ENCODE results near the gene NEK1. TPM values are rescaled to one million over a fixed set of nuclear protein-coding genes. Genes with fewer than 3 reads are reported as not detected.

NEK1 gene
- total RNA-seq, 2 experiments from 2014 or later: 7.4 to 26.2 TPM

DNA sequence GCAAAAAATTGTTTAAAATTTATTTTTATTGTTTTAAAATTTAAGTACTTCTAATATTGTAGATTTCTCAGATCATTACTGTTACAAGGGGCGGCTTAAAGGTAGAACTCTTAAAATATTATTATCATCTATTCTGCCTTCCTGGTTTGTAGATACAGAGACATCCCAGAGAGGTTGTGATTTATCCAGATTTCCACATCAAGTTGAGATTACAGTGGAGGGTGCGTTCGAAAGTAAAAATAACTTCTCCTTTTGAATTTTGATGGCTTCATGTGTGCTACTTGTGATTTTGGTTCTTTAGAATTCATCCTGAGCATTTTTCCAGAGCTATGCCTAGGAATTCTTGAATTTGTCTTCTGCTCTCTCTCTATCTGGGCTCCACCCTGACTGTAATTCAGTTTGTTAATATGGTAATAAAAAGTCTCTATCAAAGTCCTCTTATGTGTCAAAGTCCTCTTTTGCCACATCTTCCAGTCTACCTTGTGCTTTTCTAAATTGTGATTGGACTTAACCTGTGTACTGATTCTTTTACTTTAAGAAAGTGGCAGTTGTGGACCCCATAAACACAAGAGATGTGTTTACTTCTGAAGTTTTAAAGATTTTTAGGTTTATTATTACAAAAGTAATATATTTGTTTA is 45.2 kb upstream of the NEK1 start:
- Histone ChIP-seq H3K4me3 (ENCODE audit: low read depth, low read length, poor library complexity, severe bottlenecking) (no peak overlapping the region), H3K36me3 (ENCODE audit: insufficient read depth, low read length) (peaks cover 20% of the 10 kb centered on the region), H2AFZ (ENCODE audit: low read length) (no peak overlapping the region), H3K9me3 (ENCODE audit: low read length) (peaks cover 5% of the 10 kb centered on the region; the same call in 1 of the 2 replicates), H3K27ac (ENCODE audit: low read depth, low read length, poor library complexity, severe bottlenecking) (no peak overlapping the region), H3K79me2 (ENCODE audit: insufficient read depth, low read depth, low read length) (peaks cover 89% of the 10 kb centered on the region), H3K4me2 (ENCODE audit: low read length) (no peak overlapping the region), H3K9me2 (ENCODE audit: insufficient read depth, low read length) (no peaks in the 10 kb centered on the region), H4K20me1 (ENCODE audit: insufficient read depth, low read length) (no peaks in the 10 kb centered on the region), H3K4me1 (ENCODE audit: insufficient read depth, low read length, poor library complexity, severe bottlenecking) (peaks cover 26% of the 10 kb centered on the region)
- POLR2A ChIA-PET: interaction anchor here (1.8 to 3.9 kb wide), 3 partner anchors 9 to 16 kb away, joined by 5 to 17 read pairs (median 8); no protein-coding TSS in a partner anchor
- DNase-seq (ENCODE audit: low spot score): no peak
- intact Hi-C loops (cut with micrococcal nuclease; ENCODE audit: unreplicated experiment): no loop called here
- BruUV-seq (replicated peaks): no TSS peak
- TF ChIP-seq CTCF (conservative IDR thresholded peaks at IDR 0.05; ENCODE audit: low read length) (no peak), EZH2phosphoT487 (IDR thresholded peaks at IDR 0.05; ENCODE audit: borderline replicate concordance, low read depth, low read length) (no peak)
- CTCF ChIA-PET (ENCODE audit: unreplicated experiment): no interaction called here

GRCh38 chr4:169655401-169655800 is 43.0 kb upstream of the NEK1 start:
- no peak for DNase-seq (ENCODE audit: low spot score)
- ChIA-PET POLR2A (interaction anchor here (1.3 kb wide), 1 partner anchor 39 kb away, joined by 3 read pairs; no protein-coding TSS in a partner anchor), CTCF (ENCODE audit: unreplicated experiment) (no interaction called here)
- Histone ChIP-seq H3K4me3 (ENCODE audit: low read depth, low read length, poor library complexity, severe bottlenecking) (no peak overlapping the region), H3K79me2 (ENCODE audit: insufficient read depth, low read depth, low read length) (peaks cover 89% of the 10 kb centered on the region; the same call in 1 of the 2 replicates), H3K9me3 (ENCODE audit: low read length) (peaks cover 12% of the 10 kb centered on the region; the same call in 1 of the 2 replicates), H4K20me1 (ENCODE audit: insufficient read depth, low read length) (no peaks in the 10 kb centered on the region), H2AFZ (ENCODE audit: low read length) (no peak overlapping the region), H3K9me2 (ENCODE audit: insufficient read depth, low read length) (no peaks in the 10 kb centered on the region), H3K36me3 (ENCODE audit: insufficient read depth, low read length) (peaks cover 40% of the 10 kb centered on the region), H3K4me2 (ENCODE audit: low read length) (no peak overlapping the region), H3K4me1 (ENCODE audit: insufficient read depth, low read length, poor library complexity, severe bottlenecking) (peaks cover 25% of the 10 kb centered on the region), H3K27ac (ENCODE audit: low read depth, low read length, poor library complexity, severe bottlenecking) (no peak overlapping the region)
- TF ChIP-seq CTCF (conservative IDR thresholded peaks at IDR 0.05; ENCODE audit: low read length): no peak
- TF ChIP-seq EZH2phosphoT487 (IDR thresholded peaks at IDR 0.05; ENCODE audit: borderline replicate concordance, low read depth, low read length): no peak
- BruUV-seq (replicated peaks): no TSS peak
- intact Hi-C loops (cut with micrococcal nuclease; ENCODE audit: unreplicated experiment): no loop called here

DNA sequence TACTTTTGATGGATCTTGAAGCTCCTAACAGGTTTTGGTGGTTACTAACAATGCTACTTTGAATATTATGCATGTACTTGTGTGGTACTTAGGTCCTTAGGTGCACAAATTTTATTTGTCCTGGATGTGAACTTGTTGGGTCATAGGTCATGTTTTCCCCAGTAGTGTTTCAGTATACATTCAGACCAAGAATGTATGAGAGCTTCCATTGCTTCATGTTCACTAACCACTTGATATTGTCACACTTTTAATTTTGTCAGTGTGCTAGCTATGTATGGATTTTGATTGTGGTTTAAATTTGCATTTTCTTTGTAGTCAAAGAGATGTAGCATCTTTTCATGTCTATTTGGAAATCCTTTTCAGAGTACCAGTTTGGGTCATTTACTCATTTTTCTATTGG is 40.2 kb upstream of the NEK1 start:
- no peak overlapping the region for H2AFZ ChIP-seq (ENCODE audit: low read length)
- H3K9me3 ChIP-seq (ENCODE audit: low read length): peaks cover 12% of the 10 kb centered on the region; the same call in 1 of the 2 replicates
- H3K27ac ChIP-seq (ENCODE audit: low read depth, low read length, poor library complexity, severe bottlenecking): no peak overlapping the region
- no peaks in the 10 kb centered on the region for H4K20me1 ChIP-seq (ENCODE audit: insufficient read depth, low read length)
- H3K4me2 ChIP-seq (ENCODE audit: low read length): no peak overlapping the region
- POLR2A ChIA-PET: interaction anchor here (0.5 to 1.3 kb wide), 4 partner anchors 20 to 40 kb away, joined by 3 to 4 read pairs (median 4); no protein-coding TSS in a partner anchor
- peaks cover 70% of the 10 kb centered on the region; the same call in 1 of the 2 replicates for H3K79me2 ChIP-seq (ENCODE audit: insufficient read depth, low read depth, low read length)
- TF ChIP-seq CTCF (conservative IDR thresholded peaks at IDR 0.05; ENCODE audit: low read length) (no peak), EZH2phosphoT487 (IDR thresholded peaks at IDR 0.05; ENCODE audit: borderline replicate concordance, low read depth, low read length) (no peak)
- peaks cover 46% of the 10 kb centered on the region for H3K36me3 ChIP-seq (ENCODE audit: insufficient read depth, low read length)
- DNase-seq (ENCODE audit: low spot score): no peak
- CTCF ChIA-PET (ENCODE audit: unreplicated experiment): no interaction called here
- no TSS peak for BruUV-seq (replicated peaks)
- H3K4me3 ChIP-seq (ENCODE audit: low read depth, low read length, poor library complexity, severe bottlenecking): no peak overlapping the region
- peaks cover 9% of the 10 kb centered on the region for H3K4me1 ChIP-seq (ENCODE audit: insufficient read depth, low read length, poor library complexity, severe bottlenecking)
- intact Hi-C loops (cut with micrococcal nuclease; ENCODE audit: unreplicated experiment): no loop called here
- H3K9me2 ChIP-seq (ENCODE audit: insufficient read depth, low read length): no peaks in the 10 kb centered on the region
